Fibroblast of mammary gland (primary cell): ENCODE data around the gene ZNF70.
"Not testable (repeated sequence)": the region's sequence is repeated elsewhere in the genome, so short reads cannot be mapped to it uniquely, and the experiment has no call there.

Experiments used
- DNase-seq: peaks from one replicate; pipeline ENCODE4 v3.0.0-alpha.2; 2010; ENCODE audit warnings: low read depth
- H3K4me3 ChIP-seq: 2 replicates; pipeline ENCODE4 v1.5.1; 2011; ENCODE audit warnings: low read depth, mild to moderate bottlenecking, low read length, moderate library complexity; ENCODE audit not compliant: control insufficient read depth
- CTCF ChIP-seq: conservative IDR thresholded peaks from 2 replicates; pipeline ENCODE4 v1.5.1; 2011; ENCODE audit warnings: low read depth, low read length, inconsistent platforms; ENCODE audit not compliant: control insufficient read depth, insufficient read depth

The ZNF70 gene

GRCh38 chr22:23737696-23738095 is 13.2 kb downstream of the ZNF70 start:
- no peak for DNase-seq
- no peak for TF ChIP-seq CTCF

GRCh38 chr22:23728108-23728507 is 22.8 kb downstream of the ZNF70 start:
- not testable (repeated sequence) for DNase-seq, H3K4me3 ChIP-seq

More at GRCh38 chr22:23737696-23738095, 13.2 kb downstream of the ZNF70 start:
- no peak overlapping the region for H3K4me3 ChIP-seq

GRCh38 chr22:23722724-23723123 is 28.2 kb downstream of the ZNF70 start:
- no peak for TF ChIP-seq CTCF
- no peak overlapping the region for H3K4me3 ChIP-seq
- DNase-seq: no peak

GRCh38 chr22:23722160-23722559 is 28.8 kb downstream of the ZNF70 start:
- H3K4me3 ChIP-seq: no peak overlapping the region
- DNase-seq: no peak
- TF ChIP-seq CTCF: no peak

GRCh38 chr22:23720855-23721254 is 30.1 kb downstream of the ZNF70 start:
- no peak for DNase-seq
- H3K4me3 ChIP-seq: no peak overlapping the region
- no peak for TF ChIP-seq CTCF

- H3K4me3 ChIP-seq: no peak overlapping the region
- no peak for TF ChIP-seq CTCF
- no peak for DNase-seq
Observed at GRCh38 chr22:23718371-23719165, 32.3 kb downstream of the ZNF70 start.

GRCh38 chr22:23716811-23717801 is 33.8 kb downstream of the ZNF70 start:
- peak; percentile 86 for DNase-seq
- H3K4me3 ChIP-seq: peak overlapping the region; percentile 79

More at GRCh38 chr22:23716811-23717801, 33.8 kb downstream of the ZNF70 start:
- no peak for TF ChIP-seq CTCF
